GM19043 (cell line): ENCODE results near the gene CACNA1G.

Experiments
- ATAC-seq: cut with Tn5 transposase; IDR thresholded peaks from one replicate; pipeline ENCODE4 v1.9.1; 2021; ENCODE audit warnings: low read depth; ENCODE audit not compliant: unreplicated experiment

The CACNA1G gene

DNA sequence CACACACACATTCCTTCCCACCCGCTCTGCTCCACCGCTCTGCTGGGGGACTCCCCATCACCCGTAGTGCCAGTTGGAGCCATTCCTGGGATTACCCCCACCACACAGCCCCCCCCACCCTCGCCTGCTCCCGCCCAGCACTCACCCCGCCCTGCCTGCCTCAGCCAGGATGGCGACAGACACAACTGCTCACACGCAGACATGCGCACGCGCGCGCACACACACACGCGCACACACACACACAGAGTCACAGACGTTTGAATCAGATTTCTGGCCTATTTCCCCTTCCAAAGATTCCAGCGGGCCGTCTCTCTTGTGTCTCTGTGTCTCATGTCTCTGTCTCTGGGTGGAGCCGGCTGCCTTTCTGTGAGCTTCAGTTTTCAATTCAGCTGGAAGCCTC, 4.4 kb downstream of the CACNA1G start:
- no peak for ATAC-seq

DNA sequence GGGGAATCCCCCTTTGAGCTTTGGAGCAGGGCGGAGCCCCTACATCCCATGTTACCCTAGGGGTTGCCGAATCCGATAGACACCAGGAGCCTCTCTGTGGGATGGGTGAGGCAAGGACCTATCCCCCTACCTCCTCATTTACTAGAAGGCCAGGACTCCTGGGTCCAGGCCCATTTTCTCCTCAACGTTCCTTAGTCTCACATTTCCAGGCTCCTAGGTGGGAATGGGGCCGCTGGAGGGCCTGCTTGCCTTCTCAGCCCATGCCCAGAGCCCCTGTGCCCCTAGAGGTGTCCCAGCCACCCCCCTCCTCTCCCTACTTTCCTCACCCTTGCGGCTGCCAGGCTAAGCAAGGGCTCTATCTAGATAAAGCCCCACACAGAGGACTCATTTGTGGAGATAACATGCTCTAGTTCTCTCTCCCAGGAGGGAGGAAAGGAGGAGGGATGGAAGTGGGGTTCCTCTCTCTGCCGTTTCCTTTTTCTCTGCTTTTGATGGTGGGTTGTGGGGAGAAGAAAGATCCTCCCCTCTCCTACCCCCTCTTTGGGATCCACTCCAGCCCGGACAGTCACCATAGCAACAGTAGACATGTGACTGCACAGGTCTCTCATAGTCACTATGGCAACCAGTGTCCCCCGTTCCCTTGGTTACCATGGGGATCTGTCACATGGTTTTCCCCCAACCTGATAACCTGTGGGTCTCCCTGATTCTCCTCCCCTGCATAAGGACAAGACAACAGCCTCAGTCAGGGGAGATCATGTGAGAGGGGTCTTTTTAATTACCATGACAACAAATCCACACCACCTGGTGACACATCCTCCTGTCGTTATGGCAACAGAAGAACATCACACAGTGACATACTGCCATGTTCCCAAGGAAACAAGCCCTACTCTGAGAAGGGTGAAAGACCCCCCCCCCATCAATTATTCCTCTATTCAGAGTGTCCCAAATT, 5.2 kb downstream of the CACNA1G start:
- no peak for ATAC-seq

DNA sequence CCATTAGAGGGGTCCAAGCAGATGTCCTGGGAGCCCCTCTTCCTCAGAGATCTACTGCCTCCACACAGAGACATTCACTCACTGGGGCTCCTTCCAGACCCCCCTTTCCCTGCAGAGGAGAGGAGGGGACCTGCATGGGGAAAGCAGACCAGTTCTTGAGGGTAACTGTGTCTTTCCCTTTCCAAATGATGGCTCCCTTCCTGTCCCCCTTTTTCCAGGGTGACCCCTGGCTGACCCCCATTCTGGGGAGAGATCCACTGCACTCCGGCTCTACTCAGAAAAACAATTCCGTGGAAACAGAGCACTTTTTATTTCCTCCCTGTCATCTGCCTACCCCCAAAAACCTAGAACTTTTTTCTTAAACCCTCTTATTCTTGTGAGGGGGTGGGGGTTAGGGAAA, 6.4 kb downstream of the CACNA1G start:
- no peak for ATAC-seq

DNA sequence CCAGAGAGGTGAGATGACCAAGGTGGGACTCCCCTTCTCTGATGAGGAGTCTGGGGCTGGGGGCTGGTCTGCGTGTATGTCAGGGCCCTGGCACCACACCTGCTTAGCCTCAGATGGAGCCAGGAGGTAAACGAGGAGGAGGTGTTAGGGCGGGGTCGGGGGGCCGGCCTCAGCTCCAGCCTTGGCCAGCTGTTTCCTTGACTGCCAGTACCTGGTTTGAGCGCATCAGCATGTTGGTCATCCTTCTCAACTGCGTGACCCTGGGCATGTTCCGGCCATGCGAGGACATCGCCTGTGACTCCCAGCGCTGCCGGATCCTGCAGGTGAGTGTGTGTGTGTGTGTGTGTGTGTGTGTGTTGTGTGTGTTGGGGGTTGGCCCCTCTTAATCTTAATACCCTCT, 8.1 kb downstream of the CACNA1G start:
- ATAC-seq = no peak

- ATAC-seq = no peak
Observed at GRCh38 chr17:50569592-50569991, 9.1 kb downstream of the CACNA1G start.

GRCh38 chr17:50570032-50570431, 9.5 kb downstream of the CACNA1G start:
- ATAC-seq = no peak

GRCh38 chr17:50570528-50570927, 10.0 kb downstream of the CACNA1G start:
- ATAC-seq = no peak

DNA sequence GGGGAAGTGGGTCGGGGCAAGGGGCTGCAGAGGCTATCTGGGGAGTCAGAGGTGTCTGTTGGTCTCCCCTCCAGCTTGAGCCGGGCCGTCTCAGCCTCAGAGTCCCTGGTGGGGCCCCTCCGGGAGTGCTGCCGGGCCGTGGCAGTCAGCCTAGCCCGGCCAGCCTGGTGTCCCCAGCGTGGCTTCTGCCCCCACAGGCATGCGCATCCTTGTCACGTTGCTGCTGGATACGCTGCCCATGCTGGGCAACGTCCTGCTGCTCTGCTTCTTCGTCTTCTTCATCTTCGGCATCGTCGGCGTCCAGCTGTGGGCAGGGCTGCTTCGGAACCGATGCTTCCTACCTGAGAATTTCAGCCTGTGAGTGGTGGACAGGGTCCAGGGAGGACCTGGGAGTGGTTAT, 11.2 kb downstream of the CACNA1G start:
- no peak for ATAC-seq

- ATAC-seq = no peak
Observed at GRCh38 chr17:50572541-50572940, 12.0 kb downstream of the CACNA1G start.

DNA sequence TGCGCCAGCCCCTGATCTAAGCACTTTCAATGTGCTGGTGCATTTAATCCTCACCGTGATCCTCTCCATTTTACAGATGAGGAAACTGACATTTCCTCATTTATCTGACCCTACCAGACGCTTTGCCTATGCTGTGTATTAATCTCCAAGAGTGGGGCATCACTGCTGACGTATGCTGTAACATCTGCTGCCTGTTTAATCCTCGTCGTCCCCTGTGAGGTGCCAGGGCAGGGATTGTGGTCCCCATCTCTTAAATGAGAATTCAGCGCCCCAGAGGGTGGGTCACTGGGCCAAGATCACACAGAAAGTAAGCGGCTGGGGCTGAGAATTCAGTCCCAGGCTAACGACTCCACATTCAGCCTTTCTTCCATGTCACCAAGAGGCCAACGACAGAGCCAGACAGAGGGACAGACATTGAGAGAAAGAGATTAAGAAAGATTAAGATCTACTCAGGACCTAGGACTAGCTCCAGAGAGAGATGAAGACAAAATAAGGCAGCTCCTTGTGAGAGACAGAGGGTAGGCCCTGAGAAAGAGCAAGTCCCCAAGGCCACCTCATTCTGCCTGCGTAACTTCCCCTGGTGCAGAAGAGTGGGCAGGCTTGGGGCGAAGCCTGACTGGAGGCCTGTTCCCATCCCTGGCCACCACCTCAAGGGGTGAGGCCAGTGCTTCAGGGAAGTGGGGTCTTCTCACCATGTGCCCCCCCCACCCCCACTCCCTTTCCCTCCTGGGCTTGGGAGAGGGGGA, 13.5 kb downstream of the CACNA1G start:
- no peak for ATAC-seq

DNA sequence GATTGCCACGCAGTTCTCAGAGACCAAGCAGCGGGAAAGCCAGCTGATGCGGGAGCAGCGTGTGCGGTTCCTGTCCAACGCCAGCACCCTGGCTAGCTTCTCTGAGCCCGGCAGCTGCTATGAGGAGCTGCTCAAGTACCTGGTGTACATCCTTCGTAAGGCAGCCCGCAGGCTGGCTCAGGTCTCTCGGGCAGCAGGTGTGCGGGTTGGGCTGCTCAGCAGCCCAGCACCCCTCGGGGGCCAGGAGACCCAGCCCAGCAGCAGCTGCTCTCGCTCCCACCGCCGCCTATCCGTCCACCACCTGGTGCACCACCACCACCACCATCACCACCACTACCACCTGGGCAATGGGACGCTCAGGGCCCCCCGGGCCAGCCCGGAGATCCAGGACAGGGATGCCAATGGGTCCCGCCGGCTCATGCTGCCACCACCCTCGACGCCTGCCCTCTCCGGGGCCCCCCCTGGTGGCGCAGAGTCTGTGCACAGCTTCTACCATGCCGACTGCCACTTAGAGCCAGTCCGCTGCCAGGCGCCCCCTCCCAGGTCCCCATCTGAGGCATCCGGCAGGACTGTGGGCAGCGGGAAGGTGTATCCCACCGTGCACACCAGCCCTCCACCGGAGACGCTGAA, 15.2 kb downstream of the CACNA1G start:
- no peak for ATAC-seq

- no peak for ATAC-seq
Observed at GRCh38 chr17:50576864-50577263, 16.3 kb downstream of the CACNA1G start.

- ATAC-seq = no peak
Observed at GRCh38 chr17:50577451-50577954, 17.0 kb downstream of the CACNA1G start.

GRCh38 chr17:50578173-50578572, 17.7 kb downstream of the CACNA1G start:
- no peak for ATAC-seq

GRCh38 chr17:50579399-50579798, 18.9 kb downstream of the CACNA1G start:
- no peak for ATAC-seq

- ATAC-seq = no peak
Observed at GRCh38 chr17:50580646-50581045, 20.1 kb downstream of the CACNA1G start.

DNA sequence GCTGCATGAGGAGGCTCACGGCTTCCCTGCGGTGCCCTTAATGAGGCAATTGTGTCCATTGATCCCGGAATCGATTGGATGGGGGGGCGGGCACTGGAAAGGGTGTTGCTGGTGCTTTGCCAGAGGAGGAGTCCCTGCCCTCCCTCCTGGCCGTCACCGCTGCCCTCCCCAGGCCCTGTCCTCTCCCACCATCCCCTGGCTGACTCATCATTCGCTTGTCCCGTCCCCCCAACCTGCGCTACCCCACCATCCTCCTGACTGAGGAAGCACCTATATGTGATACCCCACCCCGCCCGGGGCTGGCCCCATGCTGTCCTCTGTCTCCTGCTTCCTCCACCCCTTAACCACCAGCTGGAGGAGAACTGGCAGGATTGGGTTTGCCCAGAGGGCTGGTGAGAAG, 20.8 kb downstream of the CACNA1G start:
- ATAC-seq = no peak

GRCh38 chr17:50582741-50583140, 22.2 kb downstream of the CACNA1G start:
- no peak for ATAC-seq

DNA sequence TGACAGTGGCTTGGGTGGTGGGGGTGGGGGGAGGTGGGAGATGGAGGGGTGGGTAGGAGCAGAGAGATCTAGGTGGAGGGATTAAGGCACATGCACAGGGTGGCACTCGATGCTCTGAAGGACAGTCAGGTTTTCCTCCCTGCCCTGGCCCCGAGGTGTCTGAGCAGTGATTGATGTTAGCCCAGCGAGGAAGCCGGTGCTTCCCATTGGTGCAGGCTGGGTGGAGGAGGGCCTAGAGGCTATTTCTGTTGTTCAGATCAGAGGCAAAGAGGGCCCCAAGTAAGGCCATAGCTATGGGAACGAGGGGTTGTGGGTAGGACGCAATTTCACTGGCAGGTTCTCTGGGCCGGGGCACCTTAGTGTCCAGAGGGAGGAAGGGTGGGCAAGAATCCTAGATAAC, 23.1 kb downstream of the CACNA1G start:
- ATAC-seq = no peak

DNA sequence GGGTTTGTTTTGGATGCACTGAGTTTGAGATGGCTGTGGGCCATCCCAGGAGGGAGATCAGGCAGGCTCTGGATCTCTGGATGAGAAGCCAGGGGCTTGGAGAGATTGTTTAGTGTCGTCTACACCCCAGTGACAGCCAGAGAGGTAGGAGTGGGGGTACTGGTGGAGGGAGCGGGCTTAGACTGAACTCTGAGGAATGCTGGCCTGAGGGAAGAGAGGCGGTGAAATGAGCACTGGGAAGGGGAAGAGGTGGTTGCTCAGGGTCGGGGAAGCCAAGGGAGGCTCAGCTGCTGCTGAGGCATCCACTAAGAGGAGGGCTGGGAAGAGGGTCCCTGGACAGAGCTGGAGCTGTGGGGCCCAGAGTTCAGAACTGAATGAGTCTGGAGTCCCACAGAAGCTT, 23.6 kb downstream of the CACNA1G start:
- no peak for ATAC-seq

DNA sequence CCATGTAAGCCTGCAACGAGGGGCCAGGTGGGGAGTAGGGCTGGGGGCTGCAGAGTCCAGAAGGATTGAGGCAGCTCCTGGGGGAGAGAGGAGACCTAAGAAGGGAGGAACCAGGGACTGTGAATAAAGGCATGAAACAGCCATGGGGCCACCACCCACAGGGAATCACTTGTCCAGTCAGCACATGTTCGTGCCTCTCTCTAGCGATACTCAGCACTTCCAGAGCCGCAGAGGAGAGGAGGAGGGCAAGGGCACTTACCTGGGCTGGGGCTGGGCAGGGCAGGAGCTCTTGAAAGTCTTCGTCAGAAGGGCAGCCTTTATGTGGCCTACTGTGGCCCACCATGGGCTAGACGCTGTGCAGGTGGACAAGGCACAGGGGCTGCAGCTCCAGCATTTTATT, 24.2 kb downstream of the CACNA1G start:
- ATAC-seq = no peak
